RWPE2 (cell line): ENCODE data around the gene ANKRD16.
"Not testable (repeated sequence)": the region's sequence is repeated elsewhere in the genome, so short reads cannot be mapped to it uniquely, and the experiment has no call there.

Source experiments
- ATAC-seq: fragments of 200-7000 bp; cut with Tn5 transposase; 3 replicates; pipeline ENCODE4 v1.9.1; 2021; ENCODE audit warnings: low read depth
- DNase-seq: peaks from one replicate; pipeline ENCODE4 v3.0.0-alpha.2; 2020; ENCODE audit warnings: low spot score
- H3K27ac ChIP-seq: fragments of 450-650 bp; 2 replicates; pipeline ENCODE4 v1.5.1; 2017; ENCODE audit warnings: mild to moderate bottlenecking; ENCODE audit not compliant: poor library complexity, severe bottlenecking
- H3K27me3 ChIP-seq: fragments of 250-450 bp; sonication (Bioruptor Pico); 2 replicates; pipeline ENCODE4 v1.5.1; 2021; ENCODE audit warnings: mild to moderate bottlenecking, moderate library complexity; ENCODE audit not compliant: insufficient read depth, poor library complexity, severe bottlenecking
- H3K36me3 ChIP-seq: fragments of 250-450 bp; sonication (Bioruptor Pico); 2 replicates; pipeline ENCODE4 v1.5.1; 2020; ENCODE audit warnings: low read depth, mild to moderate bottlenecking, moderate library complexity
- H3K4me1 ChIP-seq: fragments of 250-450 bp; sonication (Bioruptor Pico); 2 replicates; pipeline ENCODE4 v1.5.1; 2021; ENCODE audit warnings: mild to moderate bottlenecking, moderate library complexity; ENCODE audit not compliant: insufficient read depth, poor library complexity, severe bottlenecking
- H3K4me3 ChIP-seq: fragments of 250-450 bp; sonication (Bioruptor Pico); 2 replicates; pipeline ENCODE4 v1.5.1; 2021; ENCODE audit warnings: mild to moderate bottlenecking, moderate library complexity; ENCODE audit not compliant: severe bottlenecking
- H3K9me3 ChIP-seq: fragments of 250-450 bp; sonication (Bioruptor Pico); 2 replicates; pipeline ENCODE4 v1.5.1; 2021; ENCODE audit warnings: mild to moderate bottlenecking, moderate library complexity; ENCODE audit not compliant: severe bottlenecking
- CTCF ChIP-seq: fragments of 450-650 bp; IDR thresholded peaks from one replicate; pipeline ENCODE4 v1.5.1; 2017; ENCODE audit warnings: mild to moderate bottlenecking, moderate library complexity; ENCODE audit not compliant: poor library complexity, severe bottlenecking

ANKRD16 gene

GRCh38 chr10:5887641-5888040, 2.1 kb downstream of the ANKRD16 start:
- Histone ChIP-seq H3K4me3 (no peak overlapping the region), H3K27me3 (no peaks in the 10 kb centered on the region), H3K36me3 (peaks cover 32% of the 10 kb centered on the region), H3K4me1 (peaks cover 4% of the 10 kb centered on the region), H3K9me3 (no peaks in the 10 kb centered on the region), H3K27ac (no peak overlapping the region)
- ATAC-seq (no peak), DNase-seq (no peak)
- TF ChIP-seq CTCF: no peak

- H3K9me3 ChIP-seq: no peaks in the 10 kb centered on the region
- DNase-seq (no peak), ATAC-seq (no peak)
- peaks cover 34% of the 10 kb centered on the region for H3K36me3 ChIP-seq
- TF ChIP-seq CTCF: no peak
- H3K27ac ChIP-seq: no peak overlapping the region
- peaks cover 4% of the 10 kb centered on the region for H3K4me1 ChIP-seq
- no peaks in the 10 kb centered on the region for H3K27me3 ChIP-seq
- no peak overlapping the region for H3K4me3 ChIP-seq
Observed at GRCh38 chr10:5887029-5887428, 2.7 kb downstream of the ANKRD16 start.

- DNase-seq: no peak
- H3K4me3 ChIP-seq: no peak overlapping the region
- ATAC-seq: no peak
- no peak overlapping the region for H3K27ac ChIP-seq
- H3K9me3 ChIP-seq: no peaks in the 10 kb centered on the region
- H3K36me3 ChIP-seq: peaks cover 40% of the 10 kb centered on the region
- TF ChIP-seq CTCF: no peak
- H3K4me1 ChIP-seq: no peaks in the 10 kb centered on the region
- no peaks in the 10 kb centered on the region for H3K27me3 ChIP-seq
Observed at GRCh38 chr10:5885619-5886018, 4.1 kb downstream of the ANKRD16 start.

GRCh38 chr10:5882961-5883360, 6.7 kb downstream of the ANKRD16 start:
- Histone ChIP-seq H3K4me3 (no peak overlapping the region), H3K4me1 (no peaks in the 10 kb centered on the region), H3K27ac (no peak overlapping the region), H3K27me3 (no peaks in the 10 kb centered on the region), H3K9me3 (no peaks in the 10 kb centered on the region), H3K36me3 (peaks cover 45% of the 10 kb centered on the region)
- ATAC-seq (no peak), DNase-seq (no peak)
- TF ChIP-seq CTCF: no peak

GRCh38 chr10:5877041-5877440, 12.7 kb downstream of the ANKRD16 start:
- not testable (repeated sequence) for ATAC-seq, DNase-seq, H3K27ac ChIP-seq, H3K9me3 ChIP-seq, H3K4me1 ChIP-seq, H3K4me3 ChIP-seq, H3K27me3 ChIP-seq
- peaks cover 25% of the 10 kb centered on the region for H3K36me3 ChIP-seq
